Retinal pigment epithelial cell (primary cell): ENCODE results near the gene MAST4.

ENCODE experiments used
- DNase-seq: peaks from one replicate; pipeline ENCODE4 v3.0.0-alpha.2; 2010; ENCODE audit warnings: low read depth
- H3K4me3 ChIP-seq: 2 replicates; pipeline ENCODE4 v1.5.1; 2011; ENCODE audit warnings: mild to moderate bottlenecking, low read length, control low read depth, moderate library complexity
- TF ChIP-seq, protein P1 (sequence below): conservative IDR thresholded peaks from 2 replicates; pipeline ENCODE4 v1.5.1; 2011; ENCODE audit warnings: low read depth, low read length, control low read depth, inconsistent platforms

The MAST4 gene

DNA sequence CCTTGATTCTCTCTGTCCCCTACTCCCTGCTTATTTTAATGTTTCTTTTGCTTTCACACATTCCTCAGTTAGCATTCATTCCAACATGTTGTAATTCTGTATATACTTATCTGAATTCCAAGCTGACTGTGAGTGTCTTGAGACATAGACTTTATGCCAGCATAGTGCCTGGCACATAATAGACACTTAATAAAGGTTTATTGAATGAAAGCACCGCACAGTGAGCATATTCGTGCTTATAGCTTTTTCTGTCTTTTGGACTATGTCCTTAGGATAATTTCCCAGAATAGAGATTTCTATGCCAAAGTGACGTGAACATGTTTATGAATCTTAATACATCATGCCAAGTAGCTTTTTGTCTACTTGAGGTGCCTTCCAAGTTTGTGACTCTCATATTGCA lies 425.8 kb downstream of the MAST4 start:
- H3K4me3 ChIP-seq = no peak overlapping the region
- TF ChIP-seq, protein P1, sequence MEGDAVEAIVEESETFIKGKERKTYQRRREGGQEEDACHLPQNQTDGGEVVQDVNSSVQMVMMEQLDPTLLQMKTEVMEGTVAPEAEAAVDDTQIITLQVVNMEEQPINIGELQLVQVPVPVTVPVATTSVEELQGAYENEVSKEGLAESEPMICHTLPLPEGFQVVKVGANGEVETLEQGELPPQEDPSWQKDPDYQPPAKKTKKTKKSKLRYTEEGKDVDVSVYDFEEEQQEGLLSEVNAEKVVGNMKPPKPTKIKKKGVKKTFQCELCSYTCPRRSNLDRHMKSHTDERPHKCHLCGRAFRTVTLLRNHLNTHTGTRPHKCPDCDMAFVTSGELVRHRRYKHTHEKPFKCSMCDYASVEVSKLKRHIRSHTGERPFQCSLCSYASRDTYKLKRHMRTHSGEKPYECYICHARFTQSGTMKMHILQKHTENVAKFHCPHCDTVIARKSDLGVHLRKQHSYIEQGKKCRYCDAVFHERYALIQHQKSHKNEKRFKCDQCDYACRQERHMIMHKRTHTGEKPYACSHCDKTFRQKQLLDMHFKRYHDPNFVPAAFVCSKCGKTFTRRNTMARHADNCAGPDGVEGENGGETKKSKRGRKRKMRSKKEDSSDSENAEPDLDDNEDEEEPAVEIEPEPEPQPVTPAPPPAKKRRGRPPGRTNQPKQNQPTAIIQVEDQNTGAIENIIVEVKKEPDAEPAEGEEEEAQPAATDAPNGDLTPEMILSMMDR = no peak
- DNase-seq = no peak

DNA sequence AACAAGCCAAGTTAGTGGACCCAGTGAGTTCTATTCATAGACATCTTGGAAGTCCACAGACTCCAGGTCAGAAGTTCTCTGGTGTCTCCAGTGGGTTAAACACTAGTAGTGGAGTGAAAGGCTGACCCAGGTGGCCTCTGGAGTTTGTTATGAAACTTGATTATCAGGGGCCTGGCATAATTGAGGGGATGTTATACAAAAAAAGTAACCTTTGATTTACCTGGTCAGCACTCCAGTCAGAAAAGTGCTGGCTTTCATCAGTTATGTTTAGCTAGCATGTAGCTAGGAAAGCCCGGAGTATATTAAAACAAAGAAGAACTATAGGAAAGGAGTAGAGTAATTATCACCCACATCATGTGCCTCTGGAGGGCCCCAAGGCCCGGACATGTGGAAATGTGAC lies 429.3 kb downstream of the MAST4 start:
- TF ChIP-seq, protein P1 = no peak
- DNase-seq = no peak
- no peak overlapping the region for H3K4me3 ChIP-seq

DNA sequence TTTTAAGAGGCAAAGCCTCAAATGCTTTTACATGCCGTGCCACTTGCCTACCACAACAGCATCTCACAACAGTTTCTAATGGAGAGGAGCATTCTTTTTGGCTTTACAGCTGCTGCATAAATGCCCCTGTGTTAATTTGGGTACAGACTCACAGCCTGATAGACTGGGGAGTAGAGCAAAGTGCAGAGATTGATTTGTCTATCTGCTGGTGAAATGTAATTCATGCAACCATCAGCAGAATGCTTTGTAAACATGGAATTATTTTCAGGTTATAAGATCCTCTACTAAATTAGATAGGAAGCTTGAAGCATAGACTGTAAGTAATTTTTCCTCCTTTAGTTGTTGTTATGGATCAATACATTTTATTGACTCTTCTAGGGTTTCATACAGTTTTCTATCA lies 430.1 kb downstream of the MAST4 start:
- no peak overlapping the region for H3K4me3 ChIP-seq
- TF ChIP-seq, protein P1 = no peak
- no peak for DNase-seq

DNA sequence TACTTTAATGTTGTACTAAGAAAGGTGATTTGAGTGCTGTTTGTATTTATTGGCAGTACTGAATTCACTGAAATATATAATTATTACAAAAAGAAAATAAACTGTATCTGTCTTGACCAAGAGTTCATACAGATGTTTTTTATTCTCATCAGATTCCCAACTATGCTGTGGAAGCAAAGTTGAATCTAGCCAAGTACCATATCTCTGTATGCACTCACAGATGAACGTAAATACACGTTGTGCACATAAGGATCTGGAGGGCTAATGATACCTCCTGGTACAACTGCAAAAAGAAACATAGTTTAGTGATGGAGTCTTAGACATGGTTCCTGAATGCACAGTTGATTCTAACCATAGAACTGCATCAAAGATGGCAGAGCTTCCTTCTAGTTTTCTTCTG lies 431.0 kb downstream of the MAST4 start:
- no peak overlapping the region for H3K4me3 ChIP-seq
- TF ChIP-seq, protein P1 = no peak
- DNase-seq = no peak

DNA sequence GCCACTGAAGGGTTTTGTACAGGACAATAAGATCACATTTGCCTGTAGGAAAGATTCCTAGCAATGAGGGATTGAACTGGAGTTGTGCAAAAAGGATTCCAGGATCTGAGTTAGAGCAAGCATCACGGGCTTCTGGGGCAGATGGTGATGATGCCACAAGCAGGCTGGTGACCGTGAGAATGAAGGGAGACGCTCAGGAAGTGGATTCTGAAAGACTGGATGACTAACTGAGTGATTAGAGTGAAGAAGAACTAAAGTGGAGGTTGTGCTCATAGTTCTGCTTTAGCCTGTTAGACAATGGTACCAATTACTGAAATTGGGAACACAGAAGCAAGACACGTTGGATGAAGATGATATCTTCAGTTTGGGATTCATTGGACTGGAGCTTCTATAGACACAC lies 432.2 kb downstream of the MAST4 start:
- no peak overlapping the region for H3K4me3 ChIP-seq
- TF ChIP-seq, protein P1 = no peak
- no peak for DNase-seq

DNA sequence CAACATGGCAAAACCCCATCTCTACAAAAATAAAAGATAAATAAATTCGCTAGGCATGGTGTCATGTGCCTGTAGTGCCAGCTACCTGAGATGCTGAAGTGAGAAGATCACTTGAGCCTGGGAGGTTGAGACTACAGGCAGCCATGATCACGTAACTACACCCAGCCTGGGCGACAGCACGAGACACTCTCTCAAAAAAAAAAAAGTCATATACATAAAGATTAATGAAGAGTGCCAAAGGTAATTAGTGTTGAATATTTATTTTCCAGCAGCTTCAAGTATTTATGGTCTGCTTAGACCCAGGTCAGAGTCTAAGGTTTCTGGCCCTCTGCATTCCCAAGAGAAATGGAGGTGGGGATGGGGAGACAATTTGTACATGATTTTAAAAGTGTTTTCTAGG lies 432.7 kb downstream of the MAST4 start:
- no peak for DNase-seq

DNA sequence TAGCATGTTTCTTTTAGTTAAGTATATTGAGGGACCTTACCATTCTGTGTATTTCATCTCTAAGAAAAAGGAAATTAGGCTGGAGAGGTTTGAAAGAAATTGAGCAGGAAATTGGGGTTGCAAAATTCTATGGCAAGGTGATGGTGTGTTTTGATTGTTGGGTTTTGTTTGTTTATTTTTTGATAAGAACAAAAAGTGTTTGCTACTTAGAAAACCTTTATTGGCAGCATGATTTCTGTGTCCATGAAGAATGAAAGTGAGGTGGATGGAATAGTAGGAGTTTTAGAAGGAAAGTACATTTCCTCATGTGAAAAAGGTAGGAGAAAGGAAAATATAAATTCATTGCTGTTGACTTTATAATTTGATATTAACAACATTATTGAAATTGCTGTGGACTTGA lies 433.3 kb downstream of the MAST4 start:
- TF ChIP-seq, protein P1 = no peak
- H3K4me3 ChIP-seq = no peak overlapping the region
- no peak for DNase-seq

More for the DNA sequence above, 432.7 kb downstream of the MAST4 start:
- TF ChIP-seq, protein P1 = no peak
- H3K4me3 ChIP-seq = no peak overlapping the region
